AG10803 (cell line): Measurements from ENCODE around the gene SLC9A9.

Source experiments
- DNase-seq: peaks from one replicate; pipeline ENCODE4 v3.0.0; 2010; ENCODE audit warnings: low read depth
- H3K4me3 ChIP-seq: 2 replicates; pipeline ENCODE4 v1.5.1; 2011; ENCODE audit warnings: mild to moderate bottlenecking, low read length, control low read depth
- CTCF ChIP-seq: conservative IDR thresholded peaks from 2 replicates; pipeline ENCODE4 v1.5.1; 2011; ENCODE audit warnings: mild to moderate bottlenecking, low read length, control low read depth, inconsistent platforms

Gene SLC9A9

GRCh38 chr3:143847787-143848631 is at the start of gene SLC9A9:
TSS of gene SLC9A9 (minus strand) at chr3:143848468. CDS start at chr3:143848322, 146 bp downstream.
- H3K4me3 ChIP-seq: peak within 1 kb of the TSS; percentile 72
- TF ChIP-seq CTCF: no peak
- DNase-seq: peak; percentile 77

GRCh38 chr3:143897576-143898295 is 49.5 kb upstream of the SLC9A9 start:
- no peak for TF ChIP-seq CTCF
- DNase-seq: peak; percentile 67

DNA sequence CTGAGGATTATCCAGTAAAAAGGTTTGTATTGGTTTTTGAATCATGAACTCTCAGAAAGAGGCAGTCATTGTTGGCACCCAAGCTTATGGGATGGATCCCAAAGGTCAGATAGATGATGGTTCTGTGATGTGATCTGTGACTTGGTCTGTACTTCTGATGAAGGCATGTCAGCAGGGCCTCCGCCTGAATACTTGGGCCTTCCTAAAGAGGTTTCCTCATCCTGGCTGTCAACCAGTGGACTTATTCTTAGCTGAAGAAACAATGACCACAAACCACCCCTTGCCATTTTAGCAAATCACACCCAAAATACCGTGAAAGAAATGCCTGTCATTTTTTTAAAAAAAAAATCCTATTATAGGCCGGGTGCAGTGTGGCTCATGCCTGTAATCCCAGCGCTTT is 48.2 kb upstream of the SLC9A9 start:
- DNase-seq: peak; percentile 29
- TF ChIP-seq CTCF: no peak
- H3K4me3 ChIP-seq: no peak overlapping the region

More at GRCh38 chr3:143897576-143898295, 49.5 kb upstream of the SLC9A9 start:
- H3K4me3 ChIP-seq: no peak overlapping the region

DNA sequence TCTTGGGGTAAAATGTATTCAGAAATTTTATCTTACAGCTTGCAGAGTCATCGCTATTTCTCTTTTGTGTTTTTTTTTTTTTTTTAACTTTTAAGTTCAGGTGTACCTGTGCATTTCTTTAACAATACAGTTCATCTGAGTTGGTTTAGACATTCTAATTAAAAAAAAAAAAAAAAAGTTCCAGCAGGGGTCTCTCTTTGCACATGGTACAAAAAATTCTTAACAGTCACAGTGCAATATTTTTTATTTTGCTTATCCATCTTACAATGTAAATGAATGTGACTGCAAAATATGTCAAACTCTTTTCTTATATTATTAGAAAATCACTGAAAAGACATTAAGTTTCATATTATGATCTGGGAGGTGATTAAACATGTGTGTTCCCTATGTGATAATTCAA is 47.5 kb upstream of the SLC9A9 start:
- DNase-seq: no peak
- peak; percentile 37; the same call in 1 of the 2 replicates for TF ChIP-seq CTCF
- no peak overlapping the region for H3K4me3 ChIP-seq

- DNase-seq: no peak
- no peak overlapping the region for H3K4me3 ChIP-seq
- no peak for TF ChIP-seq CTCF
These were observed 40.6 kb upstream of the SLC9A9 start for GRCh38 chr3:143888846-143889245.

GRCh38 chr3:143888166-143888565 is 39.9 kb upstream of the SLC9A9 start:
- H3K4me3 ChIP-seq: no peak overlapping the region
- no peak for TF ChIP-seq CTCF
- DNase-seq: no peak
